Activated T-helper 2 cell treated with anti-CD3 and anti-CD28 coated beads, Interferon-gamma antibody, Interleukin-2, Interleukin-4, amounts not matched to agents 10 μg/mL and 5 μg/mL and 100 μg/mL, durations not matched to agents 14 hours and 24 hours and 36 hours (primary cell): ENCODE measurements around the gene ZNF888. TPM values are rescaled to one million over a fixed set of nuclear protein-coding genes. Genes with fewer than 3 reads are reported as not detected.

Source experiments
- total RNA-seq: library from RNA; stranded (reverse); gene quantifications from 2 replicates; pipeline ENCODE4 v1.2.3, GENCODE V29; 2022

ZNF888 gene
- total RNA-seq, 1 donor from 2014 or later, result 5.0 TPM

Other genes starting within 250 kb of the ZNF888 start
- gene ZNF611, start 188.4 kb downstream of the ZNF888 start, total RNA-seq, result 15.6 and 17.3 TPM in 2 replicates
- gene ZNF600, start 136.6 kb downstream of the ZNF888 start, total RNA-seq, result 7.9 and 11.3 TPM in 2 replicates
- gene ZNF28, start 101.8 kb downstream of the ZNF888 start, total RNA-seq, result 13.5 and 17.6 TPM in 2 replicates
- 12.0 and 14.7 TPM in 2 replicates for gene ZNF468, start 65.8 kb downstream of the ZNF888 start, total RNA-seq
- gene ZNF320, start 25.8 kb downstream of the ZNF888 start, total RNA-seq, result 8.8 and 9.1 TPM in 2 replicates
- gene ZNF816, start 39.5 kb upstream of the ZNF888 start, total RNA-seq, result 8.1 and 8.4 TPM in 2 replicates
- not detected in 2 replicates for gene ERVV-1, start 90.5 kb upstream of the ZNF888 start, total RNA-seq
- not detected in 2 replicates for gene ERVV-2, start 121.3 kb upstream of the ZNF888 start, total RNA-seq
- 35.3 and 39.3 TPM in 2 replicates for gene ZNF160, start 180.0 kb upstream of the ZNF888 start, total RNA-seq
- 0.39 and 0.41 TPM in 2 replicates for gene ZNF415, start 209.5 kb upstream of the ZNF888 start, total RNA-seq
- gene ZNF347, start 235.6 kb upstream of the ZNF888 start, total RNA-seq, result 5.4 and 7.8 TPM in 2 replicates